ENCODE measurements around the gene ME3.
"Not testable (repeated sequence)": the region's sequence is repeated elsewhere in the genome, so short reads cannot be mapped to it uniquely, and the experiment has no call there.

Gene ME3

GRCh38 chr11:86559311-86559945 is 113.0 kb downstream of the ME3 start:
- DNase-seq (ENCODE audit: low read depth in 2 of 2), result no peak

DNA sequence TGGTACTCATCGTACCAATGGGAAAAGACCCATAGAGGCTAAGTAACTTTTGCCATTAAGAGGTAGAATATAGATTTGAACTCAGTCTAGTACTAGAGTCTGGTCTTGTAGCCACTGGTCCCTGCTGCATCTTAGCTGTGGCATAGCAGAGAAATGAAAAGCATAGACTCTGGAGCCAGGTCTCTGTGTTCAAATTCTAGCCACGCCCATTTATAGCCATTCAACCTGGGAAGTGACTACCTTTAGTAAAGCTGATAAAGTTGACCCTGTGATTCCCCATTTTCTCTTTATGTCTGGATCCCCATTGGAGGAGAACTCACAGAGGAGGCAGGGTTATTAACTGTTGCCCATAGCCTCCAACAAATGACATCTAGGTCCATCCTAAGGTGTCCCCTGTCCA is 113.6 kb downstream of the ME3 start:
- no peak for DNase-seq (ENCODE audit: low read depth in 2 of 2)

DNA sequence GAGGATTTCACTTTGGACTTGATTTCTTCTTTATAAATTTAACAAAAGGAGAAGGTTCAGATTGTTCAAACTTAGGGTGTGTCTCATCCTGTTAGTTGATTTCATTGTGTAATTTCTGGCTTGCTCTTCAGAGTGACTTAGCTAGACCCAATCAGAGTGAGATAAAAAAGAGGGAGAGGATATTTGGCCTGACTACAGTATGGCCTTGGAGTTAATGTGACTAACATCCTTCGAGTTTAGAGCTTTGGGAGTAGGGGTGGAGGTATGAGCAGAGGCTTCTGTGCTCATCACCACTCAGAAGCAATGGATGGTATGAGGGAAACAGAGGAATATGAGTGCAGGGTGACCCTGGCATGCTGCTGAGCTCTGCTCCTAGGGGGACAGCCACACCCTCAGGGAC is 114.2 kb downstream of the ME3 start:
- no peak for DNase-seq (ENCODE audit: low read depth in 2 of 2)

- DNase-seq (ENCODE audit: low read depth in 2 of 2), result no peak
Measured at GRCh38 chr11:86555866-86556265, 116.5 kb downstream of the ME3 start.

DNA sequence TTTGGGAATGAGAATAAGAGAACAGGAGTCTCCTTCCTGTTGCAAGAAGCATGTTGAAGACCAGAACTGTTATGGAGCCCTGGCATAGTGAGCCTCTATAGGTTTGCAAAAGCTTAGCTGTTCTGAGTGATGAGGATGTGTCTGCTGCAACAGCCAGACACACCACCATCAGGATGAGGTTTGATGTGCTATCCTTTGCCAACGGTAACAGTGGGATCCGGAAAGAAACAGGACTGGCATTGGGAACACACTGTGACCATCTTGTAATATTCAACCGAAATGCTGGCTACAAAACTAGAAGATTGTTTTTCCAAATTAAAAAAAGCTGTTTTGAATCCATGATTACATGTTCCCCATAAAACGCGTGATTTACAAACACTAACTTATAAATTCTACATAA is 117.0 kb downstream of the ME3 start:
- no peak for DNase-seq (ENCODE audit: low read depth in 2 of 2)

- DNase-seq (ENCODE audit: low read depth in 2 of 2), result no peak
Measured at GRCh38 chr11:86553265-86553664, 119.2 kb downstream of the ME3 start.

DNA sequence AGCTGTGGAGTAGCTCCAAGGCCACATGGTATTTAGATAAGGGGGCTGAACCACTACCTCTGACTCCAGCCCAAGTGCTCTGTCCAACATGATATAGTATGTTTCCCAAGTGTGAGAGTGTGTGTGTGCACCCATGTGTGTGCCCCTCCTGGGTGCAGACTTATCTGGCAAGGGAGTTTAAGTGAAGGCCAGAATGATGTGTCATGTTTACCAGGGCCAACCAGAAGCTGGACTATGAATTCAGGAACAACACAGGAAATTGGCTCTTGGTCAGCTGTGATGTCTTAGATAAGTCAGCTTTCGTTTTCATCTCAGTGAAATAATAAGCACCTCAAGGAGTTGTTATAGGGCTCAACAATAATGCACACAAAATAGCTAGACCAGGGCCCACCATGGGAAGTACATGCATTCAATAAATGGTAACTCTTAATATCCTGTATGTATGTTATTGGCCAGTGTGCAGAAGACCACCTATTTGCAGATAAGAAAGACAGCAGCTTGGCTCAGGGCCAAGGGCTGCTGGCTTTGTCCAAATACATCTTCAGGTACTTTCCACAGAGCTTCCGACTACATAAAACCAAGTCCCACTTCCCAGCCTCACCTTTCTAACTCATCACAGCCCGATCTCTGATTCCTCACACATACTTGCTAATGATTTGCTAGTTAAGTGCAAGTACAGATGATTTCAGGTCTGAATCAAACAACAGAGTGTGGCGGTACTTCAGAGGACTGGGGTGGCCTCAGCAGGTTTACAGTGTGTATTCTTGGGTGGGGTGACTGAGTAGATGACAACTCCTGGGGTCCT is 120.9 kb downstream of the ME3 start:
- no peak for DNase-seq (ENCODE audit: low read depth in 2 of 2)

DNA sequence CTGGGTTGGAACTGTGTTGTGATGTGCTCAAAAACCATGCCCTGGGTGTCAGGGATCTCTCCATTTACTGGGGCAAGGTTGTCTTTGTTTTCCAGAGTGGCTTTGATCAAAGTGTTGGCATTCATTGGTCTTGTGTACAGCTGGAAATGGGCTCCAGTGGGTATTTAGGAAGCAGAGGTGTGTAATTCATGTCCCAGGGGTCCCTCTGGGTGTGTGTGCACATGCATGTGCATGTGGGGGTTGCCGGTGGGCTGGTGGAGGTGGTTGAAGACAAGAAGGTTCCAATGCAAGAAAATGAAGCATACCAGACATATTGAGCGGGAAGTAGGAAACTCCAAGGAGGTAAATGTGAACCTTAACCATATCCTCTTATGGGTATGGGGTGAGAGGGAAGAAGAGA is 121.7 kb downstream of the ME3 start:
- no peak for DNase-seq (ENCODE audit: low read depth in 2 of 2)

DNA sequence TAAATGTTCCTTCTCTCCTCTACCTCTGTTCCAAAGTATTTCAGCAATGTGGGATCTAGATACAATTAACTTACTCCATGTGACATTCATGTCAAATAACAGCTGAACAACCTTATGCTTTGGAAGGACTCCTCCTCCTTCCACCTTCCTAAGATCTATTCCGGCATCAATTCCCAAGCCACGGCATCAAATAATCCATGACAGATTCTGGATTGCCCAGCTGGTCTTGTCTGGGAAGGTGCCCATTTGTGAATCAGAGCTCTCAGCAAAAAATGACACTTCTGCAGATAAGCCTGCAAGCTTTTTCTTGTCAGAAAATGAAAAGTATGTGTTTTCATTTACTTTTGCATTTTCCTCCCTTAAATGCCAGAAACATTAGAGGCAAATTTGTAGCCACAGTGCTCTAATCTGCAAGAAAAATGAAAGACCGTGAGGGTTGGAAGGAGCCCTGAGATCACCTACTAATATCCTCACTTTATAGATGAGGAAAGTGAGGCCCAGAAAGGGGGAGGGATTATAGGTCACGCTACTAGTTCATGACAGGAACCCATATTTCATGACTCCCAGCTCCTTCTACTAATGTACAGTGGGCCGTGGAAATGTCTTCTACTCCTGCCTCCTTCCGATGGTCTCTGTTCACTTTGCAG is 124.0 kb downstream of the ME3 start:
- DNase-seq (ENCODE audit: low read depth in 2 of 2), result no peak

DNA sequence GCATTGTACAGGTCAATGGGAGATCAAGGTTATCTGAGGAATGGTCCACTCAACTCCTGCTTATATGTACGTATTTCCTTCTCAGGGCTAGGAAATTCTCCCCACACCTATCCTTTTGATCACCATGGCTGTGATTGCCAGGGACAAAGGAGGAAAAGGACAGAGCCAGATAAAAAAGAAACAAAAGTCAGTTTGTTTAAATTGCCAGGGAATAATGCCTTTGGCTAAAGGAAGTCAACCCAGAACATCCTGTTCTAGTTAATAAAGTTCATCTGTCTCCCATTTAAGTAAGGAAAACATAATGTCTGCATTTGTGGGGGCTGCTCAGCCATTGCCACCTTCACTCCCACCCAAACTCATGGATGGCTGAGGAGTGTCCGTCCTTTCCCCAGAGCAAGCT is 124.7 kb downstream of the ME3 start:
- DNase-seq (ENCODE audit: low read depth in 2 of 2), result no peak

GRCh38 chr11:86541299-86541698 is 131.1 kb downstream of the ME3 start:
- DNase-seq (ENCODE audit: low read depth in 2 of 2), result not testable (repeated sequence)

DNA sequence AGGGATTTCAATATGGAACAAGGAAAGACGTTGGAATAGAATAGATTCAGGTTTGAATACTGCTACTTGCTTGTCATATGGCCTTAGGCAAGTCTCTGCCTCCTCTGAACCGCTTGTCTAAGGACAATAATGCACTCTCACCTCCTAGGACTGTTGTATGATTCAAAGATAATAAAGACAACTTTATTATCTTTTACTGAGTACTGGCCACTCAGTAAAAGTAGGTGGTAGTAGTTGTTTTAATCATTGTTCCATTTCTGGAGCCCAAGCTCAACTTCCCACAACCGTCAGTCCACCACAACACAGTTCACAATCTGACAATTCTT is 134.2 kb downstream of the ME3 start:
- no peak for DNase-seq (ENCODE audit: low read depth in 2 of 2)

DNA sequence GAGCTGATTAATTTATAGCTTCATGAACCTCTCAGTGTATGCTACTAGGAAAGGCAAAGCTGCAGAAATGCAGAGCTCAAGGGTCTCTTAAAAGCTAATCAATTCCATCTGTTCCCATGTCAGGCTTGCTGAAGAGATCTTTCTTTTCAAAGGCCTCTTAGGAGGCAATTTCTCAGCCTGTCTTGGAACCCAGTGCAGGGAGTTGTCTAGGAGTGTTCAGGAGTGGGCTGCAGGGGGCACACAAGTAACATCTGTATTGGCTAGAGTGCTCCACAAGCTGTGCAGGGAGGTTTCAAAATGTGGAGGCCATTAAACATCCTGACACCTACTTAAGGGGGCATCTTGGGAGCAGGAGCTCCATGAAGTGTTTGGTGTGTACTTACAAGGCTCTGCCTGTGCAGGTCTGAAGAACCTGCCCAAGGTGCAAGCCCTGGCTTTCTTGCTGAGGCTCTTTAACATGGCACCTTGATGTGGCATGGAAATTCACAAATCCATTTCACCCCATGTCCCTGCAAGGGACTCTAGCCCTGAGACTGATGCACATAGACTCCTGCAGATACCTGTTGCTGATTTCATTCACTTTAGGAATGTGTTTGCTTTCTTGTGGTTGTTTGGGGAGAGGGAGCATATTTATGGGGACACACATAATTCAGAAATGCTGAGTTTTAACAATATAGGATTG is 134.7 kb downstream of the ME3 start:
- DNase-seq (ENCODE audit: low read depth in 2 of 2), result no peak

DNA sequence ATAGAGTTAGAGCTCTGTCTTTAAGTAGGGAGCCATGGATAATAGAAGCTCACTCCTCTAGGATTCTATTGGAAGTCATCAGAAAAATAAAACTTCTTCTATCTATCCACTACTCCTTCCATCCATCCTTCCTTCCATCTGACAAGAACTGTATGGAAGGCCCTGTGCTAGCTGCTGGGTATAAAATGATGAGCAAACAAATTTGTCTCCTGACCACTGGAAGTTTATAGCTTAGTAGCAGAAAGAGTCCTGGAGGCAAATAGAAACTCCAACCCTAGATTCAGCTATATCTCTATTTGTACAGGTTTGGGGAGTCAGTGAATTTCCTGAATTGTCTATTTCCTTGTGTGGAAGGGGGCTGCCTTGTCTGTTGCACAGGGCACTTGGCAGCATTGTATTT is 136.6 kb downstream of the ME3 start:
- DNase-seq (ENCODE audit: low read depth in 2 of 2), result no peak

DNA sequence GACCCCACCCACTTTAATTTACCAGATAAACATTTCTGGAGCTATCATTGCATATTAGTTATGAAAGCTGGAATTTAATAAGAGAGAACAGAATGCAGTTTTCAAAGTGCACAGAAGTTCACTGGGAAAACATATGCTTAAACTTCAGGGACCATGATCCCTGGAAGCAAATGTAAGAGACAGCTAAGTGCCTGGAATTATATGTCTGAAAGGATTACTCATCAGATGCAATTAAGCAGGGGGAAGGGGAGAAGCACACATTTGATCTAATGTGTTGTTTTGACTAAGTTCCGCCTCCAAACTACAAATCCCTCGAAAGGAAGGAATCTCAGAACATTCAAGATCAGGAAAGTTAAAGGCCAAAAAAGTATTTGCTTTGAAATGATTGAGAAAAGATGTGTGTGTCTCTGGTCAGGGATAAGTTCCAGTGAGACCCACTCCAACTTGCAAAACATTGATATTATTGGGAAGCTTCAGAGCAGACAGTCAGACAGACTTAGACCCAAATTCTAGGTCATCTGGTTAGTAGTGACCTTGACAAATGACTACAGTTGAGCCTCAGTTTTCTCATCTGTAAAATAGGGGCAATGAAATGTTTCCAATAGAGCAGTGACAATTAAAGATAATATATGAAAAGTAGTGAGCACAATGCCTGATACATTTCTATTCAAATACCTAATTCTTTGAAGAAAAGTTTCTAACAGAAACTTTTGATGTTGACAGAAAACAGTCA is 147.6 kb downstream of the ME3 start:
- DNase-seq (ENCODE audit: low read depth in 2 of 2), result no peak

GRCh38 chr11:86523738-86524619 is 148.4 kb downstream of the ME3 start:
- no peak for DNase-seq (ENCODE audit: low read depth in 2 of 2)

DNA sequence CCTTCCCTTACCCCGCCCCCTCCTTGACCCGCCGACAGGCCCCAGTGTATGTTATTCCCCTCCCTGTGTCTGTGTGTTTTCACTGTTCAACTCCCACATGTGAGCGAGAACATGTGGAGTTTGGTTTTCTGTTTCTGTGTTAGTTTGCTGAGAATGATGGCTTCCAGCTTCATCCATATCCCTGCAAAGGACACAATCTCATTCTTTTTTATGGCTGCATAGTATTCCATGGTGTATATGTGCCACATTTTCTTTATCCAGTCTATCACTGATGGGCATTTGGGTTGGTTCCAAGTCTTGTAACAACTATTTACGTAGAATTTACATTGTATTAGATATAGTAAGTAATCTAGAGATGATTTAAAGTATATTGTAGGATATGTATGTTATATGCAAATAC is 149.9 kb downstream of the ME3 start:
- DNase-seq (ENCODE audit: low read depth in 2 of 2), result not testable (repeated sequence)

- DNase-seq (ENCODE audit: low read depth in 2 of 2), result no peak
Measured at GRCh38 chr11:86519064-86519911, 153.1 kb downstream of the ME3 start.

- DNase-seq (ENCODE audit: low read depth in 2 of 2), result no peak
Measured at GRCh38 chr11:86518211-86518610, 154.2 kb downstream of the ME3 start.

DNA sequence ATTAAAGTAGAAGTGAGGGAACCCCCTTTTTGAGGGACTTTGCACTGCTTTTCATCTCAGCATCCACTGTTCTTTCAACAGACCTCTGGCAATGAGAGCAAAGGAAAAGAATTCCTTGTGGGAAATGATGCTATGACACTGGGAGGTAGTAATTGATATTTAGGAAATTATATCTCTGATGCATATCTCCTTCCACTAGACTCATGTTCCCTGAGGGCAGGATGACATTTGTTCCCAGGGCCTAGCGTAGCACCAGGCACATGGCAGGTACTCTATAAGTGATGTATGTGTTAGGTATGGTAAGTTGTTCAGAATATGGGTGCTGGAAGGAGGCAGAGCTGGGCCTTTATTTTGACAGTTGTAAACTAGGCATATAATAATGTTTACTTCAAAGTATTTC is 154.9 kb downstream of the ME3 start:
- DNase-seq (ENCODE audit: low read depth in 2 of 2), result no peak

All from stimulated activated CD8-positive, alpha-beta memory T cell treated with anti-CD3 and anti-CD28 coated beads, Interleukin-15, amount 100 ng/mL, for 48 hours (primary cell).